Measurements from ENCODE around the gene HIC1. TPM values are rescaled to one million over a fixed set of nuclear protein-coding genes. Genes with fewer than 3 reads are reported as not detected.

The HIC1 gene
- total RNA-seq, 2 donors from 2014 or later, result 20.5 to 33.1 TPM

DNA sequence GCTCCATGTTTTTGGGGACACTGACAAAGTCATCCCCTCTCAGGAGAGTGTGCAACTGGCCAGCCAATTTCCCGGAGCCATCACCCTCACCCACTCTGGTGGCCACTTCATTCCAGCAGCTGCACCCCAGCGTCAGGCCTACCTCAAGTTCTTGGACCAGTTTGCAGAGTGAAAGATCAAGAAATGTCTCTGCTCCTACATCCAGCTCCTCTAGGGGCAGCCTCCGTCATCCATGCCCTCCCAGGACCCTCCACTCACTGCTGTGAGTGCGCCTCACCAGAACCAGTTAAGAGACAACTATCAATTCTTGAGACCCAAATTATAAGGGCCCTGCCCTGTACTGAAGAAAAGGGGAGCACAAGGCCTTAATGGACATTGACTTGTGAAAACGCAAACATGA lies 12.0 kb upstream of the HIC1 start:
- Histone ChIP-seq H3K36me3 (no peaks in the 10 kb centered on the region), H3K4me3 (peak overlapping the region in 1 of 2 donors; percentile 66), H3K27ac (peak overlapping the region; percentile 86 to 89), H3K4me1 (replicated peaks) (peaks cover 8% of the 10 kb centered on the region), H3K9me3 (no peaks in the 10 kb centered on the region), H3K27me3 (replicated peaks; ENCODE audit: insufficient read depth) (no peaks in the 10 kb centered on the region)
- intact Hi-C loops (cut with DNase I), result loop anchor here (5.0 kb wide), 1 partner anchor 136 kb away; no protein-coding TSS in a partner anchor
- WGBS, result 75% methylated on average over 5 of the region's 5 CpGs
- no peak for DNase-seq (ENCODE audit: low spot score)
- TF ChIP-seq POLR2A (IDR thresholded peaks at IDR 0.05) (no peak), POLR2AphosphoS5 (IDR thresholded peaks at IDR 0.05) (no peak)
- TF ChIP-seq, protein P1, sequence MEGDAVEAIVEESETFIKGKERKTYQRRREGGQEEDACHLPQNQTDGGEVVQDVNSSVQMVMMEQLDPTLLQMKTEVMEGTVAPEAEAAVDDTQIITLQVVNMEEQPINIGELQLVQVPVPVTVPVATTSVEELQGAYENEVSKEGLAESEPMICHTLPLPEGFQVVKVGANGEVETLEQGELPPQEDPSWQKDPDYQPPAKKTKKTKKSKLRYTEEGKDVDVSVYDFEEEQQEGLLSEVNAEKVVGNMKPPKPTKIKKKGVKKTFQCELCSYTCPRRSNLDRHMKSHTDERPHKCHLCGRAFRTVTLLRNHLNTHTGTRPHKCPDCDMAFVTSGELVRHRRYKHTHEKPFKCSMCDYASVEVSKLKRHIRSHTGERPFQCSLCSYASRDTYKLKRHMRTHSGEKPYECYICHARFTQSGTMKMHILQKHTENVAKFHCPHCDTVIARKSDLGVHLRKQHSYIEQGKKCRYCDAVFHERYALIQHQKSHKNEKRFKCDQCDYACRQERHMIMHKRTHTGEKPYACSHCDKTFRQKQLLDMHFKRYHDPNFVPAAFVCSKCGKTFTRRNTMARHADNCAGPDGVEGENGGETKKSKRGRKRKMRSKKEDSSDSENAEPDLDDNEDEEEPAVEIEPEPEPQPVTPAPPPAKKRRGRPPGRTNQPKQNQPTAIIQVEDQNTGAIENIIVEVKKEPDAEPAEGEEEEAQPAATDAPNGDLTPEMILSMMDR (IDR thresholded peaks at IDR 0.05), result no peak

DNA sequence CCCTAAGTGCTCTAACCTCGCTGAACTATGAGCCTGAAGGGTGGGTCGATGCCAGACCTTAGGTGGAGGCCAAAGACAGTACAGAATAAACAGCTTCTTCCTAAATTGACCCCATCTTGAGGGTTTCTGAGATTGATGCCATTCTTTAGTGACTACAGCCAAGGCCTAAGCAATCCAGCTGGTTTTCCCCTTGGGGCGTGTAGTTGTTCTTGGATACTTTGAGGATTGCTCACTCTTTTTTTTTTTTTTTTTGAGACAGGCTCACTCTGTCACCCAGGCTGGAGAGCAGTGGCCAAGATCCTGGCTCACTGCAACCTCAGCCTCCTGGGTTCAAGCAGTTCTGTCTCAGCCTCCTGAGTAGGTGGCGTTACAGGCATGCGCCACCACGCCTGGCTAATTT lies 11.1 kb upstream of the HIC1 start:
- no peak overlapping the region for H3K27ac ChIP-seq
- intact Hi-C loops (cut with DNase I), result loop anchor here (5.0 kb wide), 1 partner anchor 136 kb away; no protein-coding TSS in a partner anchor

DNA sequence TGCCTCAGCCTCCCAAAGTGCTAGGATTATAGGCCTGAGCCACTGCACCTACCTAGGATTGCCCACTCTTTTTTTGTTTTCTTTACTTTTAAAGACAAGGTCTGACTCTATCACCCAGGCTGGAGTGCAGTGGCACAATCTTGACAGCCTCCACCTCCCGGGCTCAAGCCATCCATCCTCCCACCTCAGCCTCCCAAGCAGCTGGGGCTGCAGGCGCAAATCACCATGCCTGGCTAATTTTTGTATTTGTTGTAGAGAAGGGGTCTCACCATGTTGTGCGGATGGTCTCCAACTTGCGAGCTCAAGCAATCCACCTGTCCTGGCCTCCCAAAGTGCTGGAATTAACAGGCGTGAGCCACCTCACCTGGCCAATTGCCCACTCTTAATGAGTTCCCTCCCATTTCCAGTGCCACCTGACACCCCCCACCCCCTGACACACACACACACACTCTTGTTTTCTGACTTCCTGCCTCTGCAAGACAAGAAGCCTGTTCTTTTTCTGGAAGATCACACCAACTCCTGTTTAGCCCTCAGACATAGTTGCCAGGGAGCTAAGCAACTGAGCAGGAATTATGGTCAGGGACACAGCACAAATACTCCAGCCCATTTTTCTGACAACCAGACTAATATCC lies 10.5 kb upstream of the HIC1 start:
- Histone ChIP-seq H3K4me1 (replicated peaks) (peaks cover 8% of the 10 kb centered on the region), H3K36me3 (no peaks in the 10 kb centered on the region), H3K27me3 (replicated peaks; ENCODE audit: insufficient read depth) (no peaks in the 10 kb centered on the region), H3K4me3 (no peak overlapping the region), H3K27ac (no peak overlapping the region), H3K9me3 (no peaks in the 10 kb centered on the region)
- no peak for DNase-seq (ENCODE audit: low spot score)
- intact Hi-C loops (cut with DNase I), result loop anchor here (5.0 kb wide), 1 partner anchor 137 kb away; no protein-coding TSS in a partner anchor
- TF ChIP-seq POLR2A (IDR thresholded peaks at IDR 0.05) (no peak), POLR2AphosphoS5 (IDR thresholded peaks at IDR 0.05) (no peak)
- TF ChIP-seq, protein P1 (IDR thresholded peaks at IDR 0.05), result no peak
- 95% methylated on average over 5 of the region's 5 CpGs for WGBS

More for the DNA sequence above, 11.1 kb upstream of the HIC1 start:
- Histone ChIP-seq H3K4me3 (no peak overlapping the region), H3K36me3 (no peaks in the 10 kb centered on the region), H3K9me3 (no peaks in the 10 kb centered on the region), H3K27me3 (replicated peaks; ENCODE audit: insufficient read depth) (no peaks in the 10 kb centered on the region), H3K4me1 (replicated peaks) (peaks cover 8% of the 10 kb centered on the region)
- no peak for DNase-seq (ENCODE audit: low spot score)
- 80% methylated on average over 6 of the region's 6 CpGs for WGBS
- no peak for TF ChIP-seq POLR2AphosphoS5 (IDR thresholded peaks at IDR 0.05)
- TF ChIP-seq, protein P1 (IDR thresholded peaks at IDR 0.05), result no peak
- TF ChIP-seq POLR2A (IDR thresholded peaks at IDR 0.05), result no peak

DNA sequence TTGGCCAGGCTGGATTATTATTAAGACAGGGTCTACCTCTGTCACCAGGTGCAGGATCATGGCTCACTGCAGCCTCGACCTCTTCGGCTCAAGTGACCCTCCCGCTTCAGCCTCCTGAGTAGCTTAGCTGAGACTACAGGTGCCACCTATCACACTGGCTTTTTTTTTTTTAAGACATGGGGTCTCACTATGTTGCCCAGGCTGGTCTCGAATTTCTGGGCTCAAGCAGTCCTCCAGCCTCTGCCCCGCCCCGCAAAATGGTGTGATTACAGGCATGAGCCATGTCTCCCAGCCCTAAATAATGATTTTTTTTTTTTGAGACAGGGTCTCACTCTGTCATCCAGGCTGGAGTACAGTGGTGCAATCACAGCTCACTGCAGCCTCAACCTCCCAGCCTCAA lies 7.3 kb upstream of the HIC1 start:
- no peak for TF ChIP-seq POLR2A (IDR thresholded peaks at IDR 0.05)
- H3K4me3 ChIP-seq, result no peak overlapping the region
- H3K4me1 ChIP-seq (replicated peaks), result peaks cover 10% of the 10 kb centered on the region
- H3K27me3 ChIP-seq (replicated peaks; ENCODE audit: insufficient read depth), result no peaks in the 10 kb centered on the region
- no peak overlapping the region for H3K27ac ChIP-seq
- no peak for DNase-seq (ENCODE audit: low spot score)
- H3K9me3 ChIP-seq, result no peaks in the 10 kb centered on the region
- intact Hi-C loops (cut with DNase I), result no loop called here
- WGBS, result 97% methylated on average over 6 of the region's 6 CpGs
- H3K36me3 ChIP-seq, result no peaks in the 10 kb centered on the region

DNA sequence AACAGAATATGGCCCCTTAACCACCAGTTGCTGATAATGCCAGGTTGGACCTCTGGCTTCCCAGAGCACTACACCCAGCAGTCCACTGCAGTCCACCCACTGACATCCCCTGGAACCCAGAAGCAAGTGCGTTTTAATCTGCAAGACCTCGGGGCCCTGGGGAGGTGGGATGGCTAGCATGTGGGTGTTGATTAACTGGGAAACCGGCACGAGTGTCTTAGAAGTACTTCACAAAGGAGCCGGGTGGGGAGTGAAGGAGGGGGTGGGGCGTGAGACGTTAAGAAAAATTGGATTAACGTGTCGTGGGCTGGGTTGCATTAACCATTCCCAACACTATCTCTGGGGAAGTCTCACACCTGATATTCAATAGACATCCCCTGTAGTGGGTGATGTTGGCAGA lies 6.1 kb upstream of the HIC1 start:
- 10% methylated on average over 9 of the region's 9 CpGs for WGBS
- Histone ChIP-seq H3K4me3 (peak overlapping the region in 1 of 2 donors; percentile 65), H3K9me3 (no peaks in the 10 kb centered on the region), H3K27me3 (replicated peaks; ENCODE audit: insufficient read depth) (no peaks in the 10 kb centered on the region), H3K36me3 (no peaks in the 10 kb centered on the region), H3K27ac (no peak overlapping the region), H3K4me1 (replicated peaks) (peaks cover 4% of the 10 kb centered on the region)
- no peak for DNase-seq (ENCODE audit: low spot score)
- intact Hi-C loops (cut with DNase I), result no loop called here
- TF ChIP-seq POLR2A (IDR thresholded peaks at IDR 0.05), result no peak
